ENCODE measurements around the gene PPP4R4. TPM values are rescaled to one million over a fixed set of nuclear protein-coding genes. Genes with fewer than 3 reads are reported as not detected.
"Not testable (repeated sequence)": the region's sequence is repeated elsewhere in the genome, so short reads cannot be mapped to it uniquely, and the experiment has no call there.

Gene PPP4R4
- total RNA-seq, 1 donor from 2014 or later: not detected

DNA sequence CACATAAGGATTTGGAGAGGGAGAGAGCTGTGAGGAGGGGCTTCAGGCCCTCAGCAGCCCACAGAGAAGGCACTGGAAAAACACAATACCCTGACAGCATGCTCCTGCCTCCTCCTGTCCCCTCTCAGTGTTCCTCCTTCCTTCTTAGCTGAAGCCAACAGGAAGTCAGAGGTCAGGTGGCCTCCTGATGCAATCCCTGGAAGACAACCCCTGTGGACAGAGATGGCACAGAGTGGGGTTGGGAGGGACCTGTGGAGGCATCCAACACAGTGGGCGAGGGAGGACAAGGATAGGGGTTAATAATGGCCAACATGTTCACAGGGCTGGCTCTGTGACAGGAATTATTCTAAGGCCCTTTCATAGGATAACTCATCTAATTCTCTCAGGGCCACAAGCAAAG, 29.4 kb upstream of the PPP4R4 start:
- no peak for DNase-seq (ENCODE audit: low read depth in 2 of 2)

DNA sequence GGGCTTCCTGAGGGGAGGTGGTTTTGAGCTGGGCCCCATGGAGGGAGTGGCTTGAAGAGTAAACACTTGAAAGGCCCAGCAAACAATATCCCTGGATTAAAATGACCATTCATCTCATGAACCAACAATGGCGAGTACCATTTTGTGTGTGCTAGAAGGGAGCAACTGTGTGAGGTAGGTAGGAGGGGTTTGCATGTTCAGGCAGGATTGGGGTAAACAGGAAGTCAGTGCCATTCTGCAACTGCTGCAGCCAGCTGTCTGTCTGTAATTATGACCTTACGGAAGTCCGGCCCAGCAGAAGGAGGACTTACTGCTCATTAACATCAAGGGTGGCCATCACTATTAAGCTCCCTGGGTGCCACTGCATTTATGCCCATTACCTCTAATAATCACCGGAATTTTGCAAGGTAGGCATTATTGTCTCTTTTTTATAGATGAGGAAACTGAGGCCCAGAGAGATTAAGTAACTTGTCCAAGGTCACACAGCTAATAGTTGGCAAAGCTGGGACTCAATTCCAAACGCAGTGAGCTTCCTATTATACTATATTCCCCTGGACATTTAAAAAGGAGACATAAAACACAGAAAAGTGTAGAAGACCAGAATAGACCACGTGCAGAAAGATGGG, 28.1 kb upstream of the PPP4R4 start:
- DNase-seq (ENCODE audit: low read depth in 2 of 2): peak in 1 of 2 donors; percentile 16

DNA sequence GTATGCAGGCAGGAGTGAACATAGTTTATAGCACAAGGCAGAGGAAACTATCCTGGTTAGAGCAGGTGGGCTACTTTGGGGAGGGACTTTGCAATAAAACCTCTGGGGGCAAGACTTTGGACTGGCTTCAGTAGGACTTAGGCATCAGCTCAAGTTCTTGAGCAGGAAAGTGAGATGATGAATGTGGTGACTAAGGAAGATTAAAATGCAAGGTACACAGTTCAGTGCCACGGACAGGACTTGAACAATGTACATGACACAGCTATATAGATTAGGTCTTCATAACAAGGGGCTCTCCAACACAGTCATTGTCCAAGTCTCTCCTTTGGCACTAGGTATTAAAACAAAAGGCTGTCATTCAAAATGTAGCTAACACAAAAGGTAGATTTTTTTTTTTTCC, 21.4 kb upstream of the PPP4R4 start:
- no peak for DNase-seq (ENCODE audit: low read depth in 2 of 2)

DNA sequence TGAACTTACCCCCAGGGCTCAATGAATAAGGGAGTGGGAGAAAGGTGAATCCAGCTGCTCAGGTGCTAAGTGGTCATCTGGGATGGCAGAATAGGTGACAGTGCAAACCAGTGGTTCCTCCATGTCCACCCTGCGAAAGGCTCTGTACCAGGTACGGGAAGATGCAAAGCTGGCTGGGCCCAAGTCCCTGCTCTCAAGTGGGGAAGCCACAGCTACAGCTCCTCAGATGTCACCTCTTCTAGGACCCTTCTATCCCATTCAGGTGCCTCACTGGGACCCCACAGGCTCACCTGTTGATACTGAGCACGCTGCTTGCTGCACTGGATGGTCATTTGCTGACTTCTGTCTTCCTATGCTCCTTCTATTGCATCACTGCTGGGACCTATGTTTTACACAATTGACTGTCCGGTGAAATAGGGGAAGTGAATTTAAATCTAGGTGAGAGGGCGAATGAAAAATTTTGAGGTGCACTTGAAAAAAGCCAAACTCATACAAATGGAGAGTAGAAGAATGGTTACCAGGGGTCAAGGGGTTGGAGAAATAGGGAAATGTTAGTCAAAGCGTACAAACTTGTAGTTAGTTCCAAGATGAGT, 20.3 kb upstream of the PPP4R4 start:
- DNase-seq (ENCODE audit: low read depth in 2 of 2): no peak

DNA sequence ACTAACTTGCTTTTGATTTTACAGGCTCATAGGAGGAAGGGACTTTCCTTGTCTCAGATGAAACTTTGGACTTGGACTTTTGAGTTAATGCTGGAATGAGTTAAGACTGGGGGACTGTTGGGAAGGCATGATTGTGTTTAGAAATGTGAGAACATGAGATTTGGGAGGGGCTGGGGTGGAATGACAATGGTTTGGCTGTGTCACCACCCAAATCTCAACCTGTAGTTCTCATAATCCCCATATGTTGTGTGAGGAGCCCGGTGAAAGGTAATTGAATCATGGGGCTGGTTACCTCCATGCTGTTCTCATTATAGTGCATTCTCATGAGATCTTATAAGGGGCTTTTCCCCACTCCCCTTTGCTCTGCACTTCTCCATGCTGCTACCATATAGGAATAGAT, 18.0 kb upstream of the PPP4R4 start:
- not testable (repeated sequence) for DNase-seq (ENCODE audit: low read depth in 2 of 2)

DNA sequence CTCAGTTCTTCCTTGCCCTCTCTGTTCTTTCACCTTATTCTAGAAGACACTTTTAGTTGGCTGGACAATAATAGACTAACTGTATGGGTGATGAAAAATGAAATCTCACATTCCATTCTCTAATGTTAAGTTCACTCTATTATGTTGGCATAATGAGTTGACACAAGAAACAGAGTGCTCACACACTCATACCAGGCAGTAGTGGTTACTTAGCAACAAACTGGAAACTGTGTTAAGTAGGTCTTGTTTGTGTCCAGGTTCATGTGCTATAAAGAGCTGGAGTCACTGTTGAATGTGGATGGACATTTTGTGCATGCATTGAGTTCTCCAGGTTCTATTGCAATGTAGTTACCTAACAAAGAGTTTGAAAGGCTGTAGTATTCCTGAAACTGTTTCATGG, 16.9 kb upstream of the PPP4R4 start:
- no peak for DNase-seq (ENCODE audit: low read depth in 2 of 2)

DNA sequence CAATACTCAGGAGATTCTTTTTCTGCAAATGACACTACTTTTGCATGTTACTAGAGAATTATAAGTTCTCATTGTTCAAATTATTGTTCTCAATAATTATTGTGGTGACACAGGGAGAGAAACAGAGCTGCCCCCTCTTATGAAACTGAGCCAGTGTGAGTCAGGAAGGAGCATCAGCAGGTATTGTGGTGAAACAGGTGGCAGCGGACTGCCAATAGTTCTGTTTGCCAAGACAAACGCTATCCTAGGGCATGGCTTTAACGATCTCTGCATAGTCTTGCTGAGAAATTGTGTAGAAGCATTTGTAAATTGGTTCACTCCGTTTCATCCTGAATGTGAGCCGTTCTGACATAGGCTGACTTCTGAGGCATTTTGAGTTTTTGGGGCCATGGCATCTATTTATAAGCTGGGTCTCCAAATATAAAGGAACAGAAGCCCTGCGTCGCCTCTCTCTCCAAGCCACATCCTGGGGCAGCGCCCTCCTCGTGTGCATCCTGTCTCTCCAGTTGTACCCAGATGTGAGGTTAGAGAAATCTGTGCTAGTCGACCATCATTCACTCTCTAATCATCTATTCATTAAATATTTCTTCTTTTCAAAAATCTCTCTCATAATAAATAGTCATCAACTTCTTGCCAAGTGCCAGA, 15.8 kb upstream of the PPP4R4 start:
- no peak for DNase-seq (ENCODE audit: low read depth in 2 of 2)

DNA sequence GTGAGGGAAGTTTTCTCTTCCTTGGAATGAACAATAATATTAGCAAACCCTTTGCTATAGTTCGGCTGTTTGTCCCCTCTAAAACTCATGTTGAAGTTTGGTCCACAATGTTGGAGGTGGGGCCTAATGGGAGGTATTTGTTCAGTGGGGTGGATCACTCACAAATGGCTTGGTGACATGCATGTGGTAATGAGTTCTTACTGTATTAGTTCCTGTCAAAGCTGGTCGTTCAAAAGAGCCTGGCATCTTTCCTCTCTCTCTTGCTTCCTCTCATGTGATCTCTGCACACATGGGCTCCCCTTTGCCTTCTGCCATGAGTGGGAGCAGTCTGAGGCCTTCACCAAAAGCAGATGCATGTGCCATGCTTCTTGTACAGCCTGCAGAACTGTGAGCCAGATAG, 13.1 kb upstream of the PPP4R4 start:
- no peak for DNase-seq (ENCODE audit: low read depth in 2 of 2)

DNA sequence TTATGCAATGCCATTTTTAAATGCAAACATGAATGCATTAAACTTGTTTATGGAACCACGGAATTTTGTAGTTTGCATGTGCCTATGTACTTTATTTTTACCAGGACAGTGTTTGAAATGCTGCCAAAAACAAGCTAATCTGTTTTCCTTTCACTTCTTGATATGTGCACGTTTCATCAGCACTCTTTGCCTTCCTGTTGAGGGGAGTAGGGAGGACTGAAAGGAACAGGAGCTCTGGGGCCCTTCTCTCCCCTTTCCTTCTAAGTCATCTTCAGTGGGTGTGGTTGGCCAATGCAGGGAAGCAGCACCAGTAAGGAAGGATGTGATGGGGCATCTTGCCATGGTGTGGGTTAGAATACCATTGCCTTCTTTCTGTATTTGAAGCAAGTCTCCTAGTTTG, 12.1 kb upstream of the PPP4R4 start:
- peak in 1 of 2 donors; percentile 9 for DNase-seq (ENCODE audit: low read depth in 2 of 2)

DNA sequence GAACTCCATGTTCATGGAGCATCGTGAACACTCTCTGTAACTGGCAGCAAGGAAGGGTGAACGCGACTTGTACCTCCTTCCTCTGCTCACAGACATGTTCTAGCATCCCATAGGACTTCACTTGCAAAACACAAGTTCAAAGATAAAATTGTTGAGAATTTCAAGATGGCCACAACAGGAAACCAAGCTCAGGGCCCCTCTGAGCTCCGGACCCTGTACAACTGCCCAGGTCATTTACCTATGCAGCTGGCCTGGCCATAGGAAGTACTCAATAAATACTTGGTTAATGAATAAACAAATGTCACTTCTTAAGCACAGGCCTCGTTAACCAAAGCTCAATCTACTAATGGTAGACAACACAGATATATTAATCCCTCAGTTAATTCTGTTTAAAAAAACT, 11.7 kb upstream of the PPP4R4 start:
- DNase-seq (ENCODE audit: low read depth in 2 of 2): no peak

DNA sequence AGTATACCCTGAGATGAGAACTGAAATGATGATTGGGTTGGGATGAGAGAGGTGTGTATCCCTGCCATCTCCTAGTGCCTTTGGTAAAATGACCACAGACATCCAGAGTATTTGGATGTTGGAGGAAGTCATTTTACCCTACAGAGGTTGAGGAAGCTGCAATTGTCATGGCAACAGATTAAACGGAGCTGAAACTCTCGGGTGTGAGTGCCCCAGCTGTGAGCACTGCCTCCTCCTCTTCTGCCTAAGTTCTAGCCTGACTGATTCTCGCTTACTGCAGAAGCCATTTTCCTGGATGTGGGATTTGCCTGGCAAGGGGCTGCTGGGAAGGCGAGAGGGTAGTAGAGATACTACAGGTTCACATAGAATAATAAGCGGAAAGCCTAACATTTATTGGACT, 10.3 kb upstream of the PPP4R4 start:
- DNase-seq (ENCODE audit: low read depth in 2 of 2): no peak

DNA sequence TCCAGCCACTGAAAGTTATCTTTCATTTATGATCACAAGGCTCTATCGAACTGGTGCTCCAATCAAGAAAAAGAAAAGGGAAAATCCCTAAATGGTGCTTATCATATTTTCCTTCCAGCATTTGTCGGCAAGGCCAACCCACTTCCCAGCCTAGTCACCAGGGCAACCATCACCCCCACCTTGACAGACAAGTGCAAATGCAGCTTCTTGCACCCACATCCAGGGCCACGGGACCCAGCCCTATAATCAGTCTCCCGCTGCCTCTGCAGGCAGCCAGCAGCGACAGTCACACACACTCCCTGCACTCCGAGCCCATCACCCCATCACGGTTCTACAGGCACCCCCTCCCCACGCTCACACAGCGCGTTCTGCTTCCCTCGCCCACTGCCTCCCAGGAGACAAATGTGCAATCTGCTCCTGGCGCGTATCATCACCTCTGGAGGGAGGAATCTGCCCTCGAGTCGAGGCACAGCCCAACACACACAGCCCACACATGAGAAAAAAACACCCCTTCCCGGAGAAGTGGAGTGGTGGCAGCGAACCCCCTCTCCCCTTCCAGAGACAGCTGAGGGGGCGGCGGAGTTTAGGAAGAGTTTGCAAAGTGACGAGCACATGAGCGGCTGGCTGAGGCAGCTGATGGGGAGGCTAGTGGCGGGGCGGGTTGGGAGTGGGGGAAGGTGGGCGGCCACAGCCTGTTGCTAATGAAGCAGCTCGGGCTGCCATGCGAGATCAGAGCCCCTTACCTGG, 9.3 kb upstream of the PPP4R4 start:
- DNase-seq (ENCODE audit: low read depth in 2 of 2): no peak

DNA sequence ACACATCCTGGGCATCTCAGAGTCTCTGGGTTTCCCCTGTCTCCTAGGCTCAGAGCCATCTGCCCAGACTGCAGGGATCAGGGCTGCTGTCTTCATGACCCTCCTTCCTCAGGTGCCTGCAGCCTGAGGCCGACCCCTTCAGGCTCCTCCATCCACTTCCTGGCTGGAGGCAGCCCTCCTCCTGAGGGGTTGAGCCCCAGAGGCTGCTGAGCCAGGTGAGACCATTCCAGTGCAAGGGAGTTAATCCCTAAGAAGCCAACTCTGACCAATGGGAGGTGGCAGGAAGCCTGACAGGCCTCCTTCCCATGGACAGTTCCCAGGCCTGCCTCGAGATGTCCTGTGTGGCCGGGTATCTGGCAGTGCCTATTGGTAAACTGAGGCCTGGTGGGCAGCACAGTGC, 8.4 kb upstream of the PPP4R4 start:
- DNase-seq (ENCODE audit: low read depth in 2 of 2): no peak

DNA sequence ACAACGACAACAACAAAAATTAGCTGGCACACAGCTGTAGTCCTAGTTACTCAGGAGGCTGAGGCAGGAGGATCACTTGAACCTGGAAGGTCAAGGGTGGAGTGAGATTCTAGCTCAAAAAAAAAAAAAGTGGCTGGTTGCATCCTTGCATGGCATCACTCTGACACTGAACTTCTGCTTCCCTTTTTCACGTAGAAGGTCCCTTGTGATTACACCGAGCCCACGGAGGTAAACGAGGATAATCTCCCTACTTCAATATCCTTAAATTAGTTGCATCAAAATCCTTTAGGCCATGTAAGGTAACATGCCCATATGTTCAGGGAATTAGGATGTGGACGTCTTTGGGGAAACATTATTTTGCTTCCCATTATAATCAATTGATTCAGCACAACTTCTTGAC, 4.0 kb upstream of the PPP4R4 start:
- no peak for DNase-seq (ENCODE audit: low read depth in 2 of 2)

DNA sequence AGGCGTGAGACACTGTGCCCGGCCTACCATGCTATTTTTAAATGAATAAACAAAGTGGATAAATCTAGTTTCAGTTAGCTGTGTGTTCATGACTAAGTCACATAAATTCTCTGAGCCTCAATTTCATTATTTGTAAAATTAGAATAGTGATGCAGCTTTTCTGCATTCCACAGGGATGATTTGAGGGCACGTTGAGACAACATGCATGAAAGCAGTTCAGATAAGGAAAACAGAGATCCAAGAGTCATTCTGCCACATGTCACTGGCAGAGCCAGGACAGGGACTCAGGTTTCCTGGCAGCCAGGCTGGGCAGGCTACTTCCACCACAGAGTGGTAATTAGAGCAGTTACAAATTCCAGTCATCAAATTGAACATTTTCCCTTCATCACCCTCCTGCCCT, 2.9 kb upstream of the PPP4R4 start:
- DNase-seq (ENCODE audit: low read depth in 2 of 2): no peak

DNA sequence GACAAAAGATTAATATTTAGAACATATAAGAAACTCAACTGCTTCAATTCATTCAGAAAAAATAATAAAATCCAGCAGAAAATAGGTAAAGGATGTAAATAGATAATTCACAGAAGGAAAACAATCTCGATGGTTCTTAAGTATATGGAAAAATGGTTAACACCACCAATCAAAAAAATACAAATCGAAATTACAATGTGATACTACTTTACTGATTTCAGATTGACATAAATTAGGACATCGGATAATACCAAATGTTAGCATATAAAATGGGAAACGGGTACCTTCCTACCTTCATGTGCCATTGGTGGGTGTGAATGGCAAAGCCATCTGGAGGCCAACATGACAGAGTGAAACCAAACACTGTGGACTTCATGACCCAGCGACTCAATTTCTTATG, 1.6 kb upstream of the PPP4R4 start:
- DNase-seq (ENCODE audit: low read depth in 2 of 2): no peak

DNA sequence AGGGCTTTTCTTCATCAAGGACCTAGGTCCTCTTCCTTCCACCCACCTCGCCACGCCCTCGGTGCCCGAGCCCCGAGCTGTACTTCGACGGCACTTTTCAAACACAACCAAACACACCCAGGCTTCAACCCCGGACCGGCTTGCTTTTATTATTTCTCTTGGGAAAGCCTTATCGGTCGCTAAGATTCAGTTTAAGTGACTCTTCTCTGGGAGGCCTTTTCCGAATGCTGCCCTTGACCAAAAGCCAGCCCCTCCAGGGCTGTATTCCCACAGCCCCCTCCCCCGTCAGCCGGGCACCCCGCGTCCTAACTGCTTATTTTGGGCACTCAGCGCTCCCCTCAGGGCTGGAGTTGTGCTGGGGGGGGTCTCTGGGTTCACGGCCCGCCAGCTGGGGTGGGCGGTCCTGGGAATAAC, 644 bp upstream of the PPP4R4 start:
- DNase-seq (ENCODE audit: low read depth in 2 of 2): no peak

DNA sequence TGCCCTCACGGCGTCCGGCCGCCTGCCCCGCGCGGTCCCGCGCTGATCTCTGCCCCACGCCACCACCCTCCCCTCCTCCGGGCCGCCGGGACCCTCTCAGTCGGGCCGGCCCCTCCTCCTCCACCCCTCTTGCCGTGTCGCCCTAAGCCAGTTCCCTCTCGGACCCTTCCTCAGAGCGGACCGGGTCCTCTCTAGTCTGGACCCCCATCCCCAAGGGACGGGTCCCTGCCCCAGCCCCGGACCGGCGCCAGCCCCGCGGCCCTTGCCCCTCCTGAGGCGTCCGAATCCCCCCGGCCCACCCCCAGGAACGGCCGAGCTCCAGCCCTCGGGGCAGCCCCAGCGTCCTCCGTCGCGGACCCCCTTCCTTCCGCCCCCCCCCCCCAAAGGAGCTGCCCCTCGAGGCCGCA, 485 bp downstream of the PPP4R4 start:
- no peak for DNase-seq (ENCODE audit: low read depth in 2 of 2)

DNA sequence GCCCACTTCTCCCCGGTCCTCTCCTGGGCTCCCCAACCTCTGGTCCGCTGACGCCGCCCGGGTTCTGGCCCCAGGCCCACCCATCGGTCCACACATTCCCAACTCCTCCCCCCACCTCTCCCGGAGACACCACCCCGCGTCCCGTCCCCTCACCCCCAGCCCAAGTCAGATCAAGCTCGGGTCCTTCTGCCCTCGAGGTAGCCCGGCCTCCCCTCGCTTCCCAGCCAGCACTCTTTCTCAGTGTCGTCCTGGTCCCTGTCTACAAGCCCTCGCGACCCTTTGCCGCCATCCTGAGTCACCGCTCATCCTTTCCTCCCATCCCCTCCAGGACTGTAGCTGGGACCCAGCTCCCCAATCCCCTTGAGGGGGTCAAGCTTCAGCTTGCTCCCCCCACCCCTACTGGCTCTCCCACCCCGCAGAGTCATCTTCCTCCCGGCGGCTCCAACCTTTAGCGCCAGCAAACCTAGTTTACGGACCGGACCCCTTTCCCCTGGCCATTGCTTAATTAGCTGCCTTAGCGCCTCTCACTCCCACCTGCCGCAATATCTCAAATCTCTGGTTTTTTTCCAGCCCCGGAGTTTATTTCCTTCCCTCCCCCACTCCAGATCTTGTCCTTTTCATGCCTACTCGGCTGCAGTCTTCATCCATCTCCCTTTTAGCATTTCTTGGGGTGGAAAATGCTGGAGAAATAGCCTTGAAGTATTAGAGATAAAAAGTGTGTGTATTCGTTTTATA, 1.1 kb downstream of the PPP4R4 start:
- no peak for DNase-seq (ENCODE audit: low read depth in 2 of 2)

DNA sequence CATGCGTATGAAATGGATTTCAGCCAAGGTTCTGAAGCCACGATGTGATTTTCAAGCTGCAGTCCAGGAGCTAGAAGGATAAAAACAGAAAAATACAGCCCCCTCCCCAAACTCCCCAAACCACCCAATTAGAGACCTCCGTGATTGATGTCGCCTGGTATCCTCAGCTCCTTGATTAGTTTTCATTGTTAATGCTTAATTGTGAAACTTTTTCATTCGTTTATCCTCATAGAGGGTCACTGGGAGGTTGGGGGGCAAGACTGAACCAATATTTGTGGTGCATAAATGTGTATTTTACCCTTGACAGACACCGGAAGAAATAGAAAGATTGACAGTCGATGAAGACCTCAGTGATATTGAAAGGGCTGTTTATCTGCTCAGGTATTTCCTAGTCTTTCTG, 1.6 kb downstream of the PPP4R4 start:
- no peak for DNase-seq (ENCODE audit: low read depth in 2 of 2)

DNA sequence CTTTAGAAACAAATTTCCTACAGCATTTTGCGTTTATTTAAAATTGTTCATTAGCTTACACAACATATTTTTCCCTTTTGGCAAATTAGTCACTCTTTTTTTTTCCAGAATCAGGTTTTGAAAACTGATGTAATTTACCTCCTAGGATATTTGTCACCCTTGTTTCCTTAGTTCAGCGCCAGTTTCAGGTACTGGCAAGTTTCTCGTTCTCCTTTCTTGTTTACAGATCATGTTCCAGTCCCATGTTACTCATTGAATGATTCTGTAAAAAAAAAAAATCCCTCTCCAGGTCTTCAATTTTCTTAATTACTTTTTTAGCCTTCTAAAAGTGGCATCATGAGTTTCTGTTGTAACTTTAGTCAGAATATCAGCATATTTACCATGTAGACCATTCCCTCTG, 2.7 kb downstream of the PPP4R4 start:
- no peak for DNase-seq (ENCODE audit: low read depth in 2 of 2)

DNA sequence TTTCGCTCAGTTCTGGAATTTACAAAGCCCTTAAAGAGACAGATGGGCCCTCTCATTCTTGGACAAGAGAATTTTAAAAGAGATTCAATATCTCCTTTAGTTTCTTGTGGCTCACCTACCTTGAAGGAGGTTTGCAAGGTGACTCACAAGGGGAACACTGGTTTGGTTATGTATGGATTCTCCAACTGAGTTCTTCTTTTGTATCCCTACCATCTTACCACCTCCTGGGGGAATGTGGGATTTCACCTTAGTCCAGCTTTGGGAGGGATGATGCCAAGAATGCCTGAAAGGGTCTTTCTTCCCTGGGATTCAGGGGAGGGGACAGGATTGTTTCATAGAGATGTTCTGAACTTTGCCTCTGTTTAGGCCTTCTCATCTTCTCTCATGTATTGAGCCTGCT, 3.7 kb downstream of the PPP4R4 start:
- no peak for DNase-seq (ENCODE audit: low read depth in 2 of 2)
